Activated CD8-positive, alpha-beta memory T cell treated with anti-CD3 and anti-CD28 coated beads, Interleukin-2, amount 10 ng/mL, durations not matched to agents 7 days and 5 days (primary cell): ENCODE data around the gene DMXL2. TPM values are rescaled to one million over a fixed set of nuclear protein-coding genes. Genes with fewer than 3 reads are reported as not detected.

Experiments used
- ATAC-seq: fragments of 150-1000 bp; cut with Tn5 transposase; one replicate; pipeline ENCODE4 v1.10.0; 2021; ENCODE audit warnings: moderate library complexity
- CTCF ChIA-PET: fragments of 350-600 bp; sonication (Branson Sonifier 250); formaldehyde crosslinking; loops from one replicate; lab custom pipeline; 2021; ENCODE audit warnings: antibody characterized with exemption; lab: Charles Lee
- DNase-seq: peaks from one replicate; pipeline ENCODE4 v3.0.0-alpha.2; 2020
- H3K27ac Mint-ChIP-seq: one replicate; pipeline ENCODE4 v1.8.0; 2021; ENCODE audit warnings: mild to moderate bottlenecking, mixed read lengths
- H3K27me3 Mint-ChIP-seq: one replicate; pipeline ENCODE4 v1.8.0; 2021; ENCODE audit warnings: mixed read lengths
- H3K36me3 Mint-ChIP-seq: one replicate; pipeline ENCODE4 v1.8.0; 2021; ENCODE audit warnings: mild to moderate bottlenecking, mixed read lengths
- H3K4me1 Mint-ChIP-seq: one replicate; pipeline ENCODE4 v1.8.0; 2021; ENCODE audit warnings: mixed read lengths
- H3K4me3 Mint-ChIP-seq: one replicate; pipeline ENCODE4 v1.8.0; 2021; ENCODE audit warnings: mild to moderate bottlenecking, moderate library complexity, mixed read lengths
- H3K9me3 Mint-ChIP-seq: one replicate; pipeline ENCODE4 v1.8.0; 2022; ENCODE audit warnings: low read depth, mixed read lengths
- total RNA-seq, 2 experiments: library from RNA; stranded (reverse); gene quantifications; one replicate each; pipeline ENCODE4 v1.2.3, GENCODE V29; 2021

The DMXL2 gene
- total RNA-seq, 2 experiments from 2014 or later = 7.3 to 10.4 TPM

DNA sequence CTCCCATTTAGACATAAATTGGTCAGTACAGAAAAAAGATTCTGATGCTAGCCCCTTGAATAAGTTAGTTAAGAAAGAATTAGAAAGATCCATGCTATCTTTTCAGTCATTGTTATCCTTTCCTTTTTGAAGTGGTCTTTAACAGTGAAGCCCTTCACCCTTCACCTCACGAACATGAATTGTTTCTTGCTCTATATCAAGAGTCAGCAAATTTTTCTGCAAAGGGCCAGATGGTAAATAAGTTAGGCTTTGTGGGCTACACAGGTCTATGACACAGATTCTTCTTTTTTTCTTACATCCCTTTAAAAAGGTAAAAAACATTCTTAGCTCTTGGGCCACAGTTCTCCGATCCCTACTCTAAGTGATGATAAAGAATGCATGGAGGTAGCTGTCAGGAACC lies 74.9 kb downstream of the DMXL2 start:
- CTCF ChIA-PET = no interaction called here
- H3K9me3 Mint-ChIP-seq = no peaks in the 10 kb centered on the region
- no peak overlapping the region for H3K4me3 Mint-ChIP-seq
- DNase-seq = no peak
- no peak overlapping the region for H3K27ac Mint-ChIP-seq
- no peaks in the 10 kb centered on the region for H3K4me1 Mint-ChIP-seq
- ATAC-seq = no peak
- no peaks in the 10 kb centered on the region for H3K36me3 Mint-ChIP-seq
- H3K27me3 Mint-ChIP-seq = no peaks in the 10 kb centered on the region

DNA sequence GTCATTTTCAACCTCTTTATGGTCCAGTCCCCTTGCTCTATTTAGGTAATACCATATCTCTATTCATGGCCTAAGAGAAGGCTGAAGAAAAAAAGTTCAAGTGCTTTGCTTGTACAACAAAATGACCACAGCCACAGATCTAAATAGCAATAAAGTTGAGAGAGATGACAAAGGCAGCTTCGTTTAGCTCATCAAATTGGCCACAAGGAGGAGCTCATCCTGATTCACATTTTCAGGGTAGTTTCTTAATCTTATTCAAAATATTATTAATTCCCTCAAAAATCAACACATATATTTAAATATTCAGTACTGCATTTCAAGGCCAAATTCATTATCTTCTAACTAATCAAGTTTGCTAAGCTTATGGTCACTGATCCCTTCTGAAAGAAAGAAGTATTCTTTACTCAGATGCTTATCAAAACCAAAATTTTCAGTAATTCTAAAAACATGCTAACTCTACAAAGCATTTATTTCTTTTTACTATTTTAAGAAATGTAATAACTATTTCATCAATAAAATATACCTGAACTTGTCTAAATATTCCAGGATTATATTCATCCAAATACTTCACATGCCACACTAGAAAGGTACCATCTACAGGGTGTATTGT lies 85.5 kb downstream of the DMXL2 start:
- Mint-ChIP-seq H3K36me3 (no peaks in the 10 kb centered on the region), H3K27me3 (no peaks in the 10 kb centered on the region), H3K4me3 (no peak overlapping the region), H3K27ac (no peak overlapping the region), H3K9me3 (no peaks in the 10 kb centered on the region), H3K4me1 (peaks cover 4% of the 10 kb centered on the region)
- CTCF ChIA-PET = interaction anchor here (0.8 to 1.0 kb wide), 3 partner anchors 86 to 238 kb away, joined by 3 read pairs; partner anchors contain the start of gene DMXL2
- ATAC-seq = no peak
- DNase-seq = no peak

DNA sequence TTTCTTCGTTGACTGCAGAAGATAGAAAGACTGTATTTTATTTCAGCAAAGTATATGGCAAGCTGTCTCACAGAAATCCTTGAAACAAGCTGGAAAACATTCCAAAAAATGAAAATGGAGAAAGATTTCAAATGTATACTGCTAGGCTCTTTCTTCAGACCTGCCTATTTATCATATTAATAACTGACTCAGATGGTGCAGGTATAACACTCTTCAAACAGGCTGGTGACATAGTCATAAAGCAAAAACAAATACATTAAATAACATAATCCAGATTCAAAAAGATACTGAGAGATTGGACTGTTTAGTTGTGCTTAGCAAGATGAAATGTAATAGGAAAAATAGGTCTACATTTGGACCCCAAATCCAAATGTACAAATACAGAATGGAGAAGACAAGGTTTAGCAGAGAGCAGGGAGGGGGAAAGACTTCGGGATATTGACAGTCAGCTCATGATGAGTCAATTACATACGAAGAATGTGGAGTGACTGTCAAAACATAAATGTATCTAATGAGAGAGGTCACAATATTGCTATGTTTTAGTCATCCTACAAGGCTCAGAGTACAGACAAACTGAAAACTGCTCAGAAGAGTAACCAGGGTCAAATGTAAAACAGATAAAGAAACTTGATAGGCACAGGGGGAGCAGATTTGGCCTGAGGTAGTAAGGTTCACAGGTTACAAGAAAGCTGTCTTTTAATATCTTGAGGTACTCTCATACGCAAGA lies 88.7 kb downstream of the DMXL2 start:
- Mint-ChIP-seq H3K4me3 (no peak overlapping the region), H3K36me3 (peaks cover 10% of the 10 kb centered on the region), H3K27ac (no peak overlapping the region), H3K4me1 (peaks cover 4% of the 10 kb centered on the region), H3K9me3 (peaks cover 2% of the 10 kb centered on the region), H3K27me3 (peaks cover 3% of the 10 kb centered on the region)
- DNase-seq = no peak
- CTCF ChIA-PET = interaction anchor here (1.2 kb wide), 1 partner anchor 88 kb away, joined by 3 read pairs; the partner anchor contains the start of gene DMXL2
- ATAC-seq = no peak

DNA sequence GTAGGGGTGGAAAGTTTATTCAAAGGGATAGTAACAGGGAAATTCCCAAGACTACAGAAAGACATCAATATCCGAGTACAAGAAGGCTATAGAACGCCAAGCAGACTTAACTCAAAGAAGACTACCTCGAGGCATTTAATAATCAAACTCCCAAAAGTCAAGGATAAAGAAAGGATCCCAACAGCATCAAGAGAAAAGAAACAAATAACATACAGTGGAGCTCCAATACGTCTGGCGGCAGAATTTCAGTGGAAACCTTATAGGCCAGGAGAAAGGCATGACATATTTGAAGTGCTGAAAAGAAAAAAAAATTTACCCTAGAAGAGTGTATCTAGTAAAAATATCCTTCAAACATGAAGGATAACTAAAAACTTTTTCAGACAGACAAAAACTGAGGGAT lies 95.6 kb downstream of the DMXL2 start:
- ATAC-seq (no peak), DNase-seq (no peak)
- peaks cover 3% of the 10 kb centered on the region for H3K27me3 Mint-ChIP-seq
- H3K4me3 Mint-ChIP-seq = no peak overlapping the region
- peaks cover 4% of the 10 kb centered on the region for H3K9me3 Mint-ChIP-seq
- no peak overlapping the region for H3K27ac Mint-ChIP-seq
- H3K4me1 Mint-ChIP-seq = no peaks in the 10 kb centered on the region
- CTCF ChIA-PET = no interaction called here
- H3K36me3 Mint-ChIP-seq = peaks cover 22% of the 10 kb centered on the region

DNA sequence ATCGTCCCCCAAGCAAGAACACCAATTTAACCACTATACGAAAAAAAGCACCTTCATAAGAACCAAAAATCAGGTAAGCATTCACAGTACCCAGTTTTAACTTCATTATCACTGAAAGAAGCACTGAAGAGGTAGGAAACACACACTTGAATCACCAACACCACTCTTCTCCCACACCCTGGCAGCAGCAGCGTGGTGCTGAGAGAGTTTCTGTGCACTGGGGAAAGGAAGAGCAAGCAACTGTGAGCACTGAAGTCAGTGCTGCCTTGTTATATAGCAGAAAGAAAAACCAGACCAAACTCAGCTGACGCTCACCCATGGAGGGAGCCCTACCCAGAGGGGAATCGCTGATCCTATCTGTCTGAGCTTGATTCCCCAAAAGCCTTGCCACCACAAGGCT lies 98.2 kb downstream of the DMXL2 start:
- ATAC-seq = no peak
- DNase-seq = no peak
- H3K4me3 Mint-ChIP-seq = no peak overlapping the region
- H3K27ac Mint-ChIP-seq = no peak overlapping the region
- no peaks in the 10 kb centered on the region for H3K4me1 Mint-ChIP-seq
- peaks cover 2% of the 10 kb centered on the region for H3K9me3 Mint-ChIP-seq
- CTCF ChIA-PET = no interaction called here
- peaks cover 1% of the 10 kb centered on the region for H3K27me3 Mint-ChIP-seq
- H3K36me3 Mint-ChIP-seq = peaks cover 14% of the 10 kb centered on the region

DNA sequence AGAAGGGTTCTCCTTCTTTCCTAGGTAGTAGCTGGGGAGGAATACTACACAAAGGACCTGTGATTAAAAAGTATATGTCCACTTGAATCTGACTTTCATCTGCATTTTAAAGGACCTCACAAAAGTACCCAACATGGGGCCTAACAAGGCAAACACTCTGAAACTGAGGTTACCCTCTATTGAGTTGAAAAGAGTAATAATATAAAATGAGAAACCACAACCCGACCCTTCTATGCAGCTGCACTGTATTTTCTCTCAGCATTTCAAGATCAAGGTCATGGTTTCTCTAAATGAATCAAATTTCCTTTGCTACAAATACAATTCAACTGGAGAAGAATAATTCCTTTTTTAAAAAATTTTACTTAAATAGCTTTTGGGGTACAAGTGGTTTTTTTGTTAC lies 106.3 kb downstream of the DMXL2 start:
- no peaks in the 10 kb centered on the region for H3K27me3 Mint-ChIP-seq
- CTCF ChIA-PET = no interaction called here
- H3K4me3 Mint-ChIP-seq = no peak overlapping the region

DNA sequence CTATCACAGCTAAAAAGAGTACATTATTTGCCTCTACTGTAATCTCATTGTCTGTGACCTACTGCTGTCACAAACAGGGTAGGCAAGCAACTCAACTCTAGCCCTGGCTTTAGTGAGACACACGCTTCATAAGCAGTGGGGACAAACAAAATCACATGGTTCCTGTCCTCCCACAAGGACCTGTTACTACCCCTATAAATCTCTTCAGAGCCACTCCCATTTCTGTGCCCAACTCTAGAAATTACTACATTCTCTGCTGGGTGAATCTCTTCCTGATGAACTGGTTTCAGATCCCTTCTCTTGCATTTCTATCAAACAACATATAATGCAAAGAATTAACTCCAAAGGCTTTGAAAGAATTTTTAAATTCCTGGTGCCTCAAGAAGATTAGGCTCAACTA lies 117.3 kb downstream of the DMXL2 start:
- H3K27me3 Mint-ChIP-seq = no peaks in the 10 kb centered on the region
- no peaks in the 10 kb centered on the region for H3K4me1 Mint-ChIP-seq
- no peak for DNase-seq
- CTCF ChIA-PET = no interaction called here
- H3K4me3 Mint-ChIP-seq = no peak overlapping the region
- H3K27ac Mint-ChIP-seq = no peak overlapping the region
- no peak for ATAC-seq
- peaks cover 2% of the 10 kb centered on the region for H3K36me3 Mint-ChIP-seq
- no peaks in the 10 kb centered on the region for H3K9me3 Mint-ChIP-seq

More for the DNA sequence above, 106.3 kb downstream of the DMXL2 start:
- no peak overlapping the region for H3K27ac Mint-ChIP-seq
- peaks cover 3% of the 10 kb centered on the region for H3K36me3 Mint-ChIP-seq
- no peaks in the 10 kb centered on the region for H3K9me3 Mint-ChIP-seq
- DNase-seq (no peak), ATAC-seq (no peak)
- H3K4me1 Mint-ChIP-seq = peaks cover 3% of the 10 kb centered on the region

DNA sequence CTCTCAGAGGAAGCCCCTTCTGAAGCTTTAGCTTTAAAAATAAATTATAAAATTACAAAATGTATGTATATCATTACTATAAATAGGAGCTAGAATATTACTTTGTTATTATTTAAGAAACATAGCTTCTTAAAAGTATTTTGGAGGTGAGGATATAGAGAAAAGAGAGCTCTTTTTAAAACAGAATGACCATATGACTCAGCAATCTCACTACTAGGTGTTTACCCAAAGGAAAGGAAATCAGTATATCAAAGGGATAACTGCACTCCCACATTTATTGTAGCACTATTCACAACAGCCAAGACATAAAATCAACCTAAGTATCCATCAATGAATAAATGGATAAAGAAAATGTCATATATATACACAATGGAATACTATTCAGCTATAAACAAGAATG lies 119.6 kb downstream of the DMXL2 start:
- no peak overlapping the region for H3K4me3 Mint-ChIP-seq
- H3K4me1 Mint-ChIP-seq = no peaks in the 10 kb centered on the region
- CTCF ChIA-PET = no interaction called here
- DNase-seq = no peak
- peaks cover 1% of the 10 kb centered on the region for H3K36me3 Mint-ChIP-seq
- ATAC-seq = no peak
- no peaks in the 10 kb centered on the region for H3K9me3 Mint-ChIP-seq
- no peaks in the 10 kb centered on the region for H3K27me3 Mint-ChIP-seq
- no peak overlapping the region for H3K27ac Mint-ChIP-seq

DNA sequence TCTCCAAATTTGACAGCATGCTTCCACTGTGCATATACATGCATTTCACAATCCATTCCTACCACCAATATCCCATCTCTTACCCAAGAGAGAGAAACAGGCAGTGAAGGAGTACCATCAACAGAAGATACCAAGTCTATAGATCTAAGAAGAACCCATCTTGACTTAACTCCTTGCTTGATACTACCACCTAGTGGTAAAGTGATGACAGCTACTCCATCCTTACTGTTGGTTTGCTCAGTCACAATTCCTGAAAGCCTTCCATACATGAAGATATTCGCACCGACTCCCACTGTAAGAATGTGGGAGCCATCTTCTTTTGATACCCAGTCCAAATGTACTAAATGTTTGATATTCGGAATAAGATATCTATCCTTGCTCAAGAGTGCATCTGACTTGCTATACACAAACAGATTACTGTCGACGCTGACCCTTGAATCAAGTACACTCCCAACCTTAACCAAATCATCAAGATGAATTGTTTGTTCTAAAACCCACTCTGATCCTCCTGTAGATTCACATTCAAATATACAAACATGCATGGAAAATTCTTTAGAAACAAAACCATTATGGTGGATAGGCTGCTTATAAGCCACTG lies 123.1 kb downstream of the DMXL2 start:
- no peaks in the 10 kb centered on the region for H3K9me3 Mint-ChIP-seq
- CTCF ChIA-PET = interaction anchor here (0.9 to 2.7 kb wide), 9 partner anchors 9 to 366 kb away, joined by 3 to 9 read pairs (median 4); no protein-coding TSS in a partner anchor
- H3K27me3 Mint-ChIP-seq = no peaks in the 10 kb centered on the region
- no peak for DNase-seq
- H3K27ac Mint-ChIP-seq = no peak overlapping the region
- H3K4me1 Mint-ChIP-seq = no peaks in the 10 kb centered on the region
- no peak for ATAC-seq
- H3K4me3 Mint-ChIP-seq = no peak overlapping the region
- no peaks in the 10 kb centered on the region for H3K36me3 Mint-ChIP-seq

DNA sequence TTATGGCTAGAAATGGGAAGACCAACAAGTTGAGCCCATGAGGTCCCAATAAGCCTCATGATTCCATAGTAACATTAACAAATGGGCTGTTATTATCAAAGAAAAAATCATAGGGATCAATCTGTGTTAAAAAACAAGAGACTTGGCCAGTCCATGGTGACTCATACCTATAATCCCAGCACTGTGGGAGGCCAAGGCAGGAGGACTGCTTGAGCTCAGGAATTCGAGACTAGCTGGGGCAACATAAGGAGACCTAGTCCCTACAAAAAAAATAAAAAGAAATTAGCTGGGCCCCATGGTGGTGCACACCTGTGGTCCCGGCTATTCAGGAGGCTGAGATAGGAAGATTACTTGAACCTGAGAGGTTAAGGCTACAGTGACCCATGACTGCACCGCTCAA lies 124.8 kb downstream of the DMXL2 start:
- H3K9me3 Mint-ChIP-seq = no peaks in the 10 kb centered on the region
- no peaks in the 10 kb centered on the region for H3K4me1 Mint-ChIP-seq
- CTCF ChIA-PET = interaction anchor here (2.7 kb wide), 1 partner anchor 10 kb away, joined by 9 read pairs; no protein-coding TSS in a partner anchor
- H3K4me3 Mint-ChIP-seq = no peak overlapping the region
- no peak overlapping the region for H3K27ac Mint-ChIP-seq
- ATAC-seq (no peak), DNase-seq (no peak)
- no peaks in the 10 kb centered on the region for H3K36me3 Mint-ChIP-seq
- no peaks in the 10 kb centered on the region for H3K27me3 Mint-ChIP-seq

DNA sequence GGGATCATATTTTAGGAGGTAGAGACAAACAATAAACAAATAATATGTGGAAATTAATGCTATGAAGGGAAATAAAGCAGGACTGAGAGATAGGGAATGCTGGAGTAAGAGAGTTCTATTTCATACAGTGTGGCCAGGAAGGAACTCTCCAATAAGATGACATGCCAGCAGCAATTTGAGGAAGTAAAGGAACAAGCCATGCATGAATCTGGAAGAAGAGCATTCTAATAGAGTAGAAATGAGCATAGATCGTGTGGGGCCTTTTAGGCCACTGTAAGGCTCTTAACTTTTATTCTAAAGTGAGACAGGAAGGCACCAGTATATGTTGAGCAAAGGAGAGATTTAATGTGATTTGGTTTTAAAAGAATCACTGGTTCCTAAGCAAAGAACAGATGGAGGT lies 126.3 kb downstream of the DMXL2 start:
- H3K27me3 Mint-ChIP-seq = no peaks in the 10 kb centered on the region
- H3K4me1 Mint-ChIP-seq = no peaks in the 10 kb centered on the region
- CTCF ChIA-PET = no interaction called here
- no peaks in the 10 kb centered on the region for H3K36me3 Mint-ChIP-seq
- H3K9me3 Mint-ChIP-seq = no peaks in the 10 kb centered on the region
- DNase-seq (no peak), ATAC-seq (no peak)
- H3K27ac Mint-ChIP-seq = no peak overlapping the region
- H3K4me3 Mint-ChIP-seq = no peak overlapping the region

DNA sequence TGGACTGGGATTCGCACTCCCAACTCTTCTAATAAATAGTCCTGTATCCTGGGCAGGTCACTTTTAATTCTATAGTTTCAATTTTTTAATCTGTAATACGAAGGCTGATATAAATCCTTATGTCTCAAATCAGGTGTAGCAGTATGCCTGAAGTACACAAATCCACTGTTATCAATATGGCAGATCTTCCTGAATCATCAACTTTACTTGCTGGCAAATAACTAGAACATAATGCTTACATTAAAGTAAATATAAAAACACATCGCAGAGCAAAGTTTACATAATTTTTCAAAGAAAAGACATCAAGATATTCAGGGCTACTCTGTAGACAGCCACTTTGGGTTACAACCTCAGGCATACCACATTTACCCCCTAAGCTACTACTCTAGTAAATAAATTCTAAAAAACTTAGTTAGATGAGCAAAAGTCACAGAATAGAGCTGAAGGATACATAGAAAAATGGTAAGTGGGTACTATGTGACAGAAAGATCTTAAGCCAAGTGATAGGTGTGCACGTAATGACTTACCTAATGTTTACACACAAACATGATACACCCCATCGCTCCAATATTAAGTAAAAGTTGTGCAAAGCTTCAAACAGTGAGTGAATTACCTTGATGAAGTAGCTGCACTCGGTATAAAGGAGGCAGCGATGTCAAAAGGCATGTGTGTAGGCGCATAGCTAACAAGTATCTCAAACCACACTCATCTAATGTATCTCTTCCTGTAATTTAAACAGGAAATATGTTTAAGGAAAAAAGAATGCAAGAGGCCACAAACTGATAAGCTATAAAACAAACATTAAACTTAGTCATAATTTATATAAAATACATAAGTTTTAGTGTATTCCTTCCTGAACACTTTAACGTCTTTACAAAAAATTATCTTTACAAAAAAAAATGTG lies 127.9 kb downstream of the DMXL2 start:
- Mint-ChIP-seq H3K4me1 (no peaks in the 10 kb centered on the region), H3K27me3 (no peaks in the 10 kb centered on the region), H3K9me3 (no peaks in the 10 kb centered on the region), H3K36me3 (no peaks in the 10 kb centered on the region), H3K4me3 (no peak overlapping the region), H3K27ac (no peak overlapping the region)
- CTCF ChIA-PET = no interaction called here
- DNase-seq = no peak
- ATAC-seq = no peak

DNA sequence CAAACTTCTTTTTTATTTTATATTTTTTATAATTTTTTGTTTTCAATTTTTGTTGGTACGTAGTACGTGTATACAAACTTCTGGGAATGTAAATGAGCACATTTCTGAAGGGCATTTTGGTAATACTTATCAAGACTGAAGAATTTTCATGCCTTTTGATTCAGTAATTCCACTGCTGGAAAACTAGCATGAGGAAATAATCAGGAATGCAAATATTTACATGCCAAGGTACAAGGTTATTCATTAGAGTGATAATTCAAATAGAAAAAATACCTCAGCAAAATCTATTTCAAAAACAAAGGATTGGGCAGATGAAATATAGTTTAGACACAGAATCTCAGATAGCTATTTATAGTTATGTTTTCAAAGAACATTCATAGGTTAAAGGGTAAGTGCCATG lies 128.7 kb downstream of the DMXL2 start:
- Mint-ChIP-seq H3K36me3 (no peaks in the 10 kb centered on the region), H3K9me3 (no peaks in the 10 kb centered on the region), H3K27ac (no peak overlapping the region), H3K4me3 (no peak overlapping the region), H3K27me3 (no peaks in the 10 kb centered on the region), H3K4me1 (no peaks in the 10 kb centered on the region)
- DNase-seq (no peak), ATAC-seq (no peak)
- CTCF ChIA-PET = no interaction called here
